ENCODE results near the gene FANCC.

Gene FANCC, protein sequence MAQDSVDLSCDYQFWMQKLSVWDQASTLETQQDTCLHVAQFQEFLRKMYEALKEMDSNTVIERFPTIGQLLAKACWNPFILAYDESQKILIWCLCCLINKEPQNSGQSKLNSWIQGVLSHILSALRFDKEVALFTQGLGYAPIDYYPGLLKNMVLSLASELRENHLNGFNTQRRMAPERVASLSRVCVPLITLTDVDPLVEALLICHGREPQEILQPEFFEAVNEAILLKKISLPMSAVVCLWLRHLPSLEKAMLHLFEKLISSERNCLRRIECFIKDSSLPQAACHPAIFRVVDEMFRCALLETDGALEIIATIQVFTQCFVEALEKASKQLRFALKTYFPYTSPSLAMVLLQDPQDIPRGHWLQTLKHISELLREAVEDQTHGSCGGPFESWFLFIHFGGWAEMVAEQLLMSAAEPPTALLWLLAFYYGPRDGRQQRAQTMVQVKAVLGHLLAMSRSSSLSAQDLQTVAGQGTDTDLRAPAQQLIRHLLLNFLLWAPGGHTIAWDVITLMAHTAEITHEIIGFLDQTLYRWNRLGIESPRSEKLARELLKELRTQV
- long read RNA-seq, donor 1, full-length matches to known transcripts: 2 of 2 reads
- long read RNA-seq, donor 1, partial matches to known transcripts: 0 of 2 reads
- long read RNA-seq, donor 1, other reads (novel, unspliced or antisense): 0 of 2 reads
- long read RNA-seq, donor 2, full-length matches to known transcripts: 3 of 3 reads
- long read RNA-seq, donor 2, partial matches to known transcripts: 0 of 3 reads
- long read RNA-seq, donor 2, other reads (novel, unspliced or antisense): 0 of 3 reads
- long read RNA-seq, donor 3, full-length matches to known transcripts: 2 of 2 reads
- long read RNA-seq, donor 3, partial matches to known transcripts: 0 of 2 reads
- long read RNA-seq, donor 3, other reads (novel, unspliced or antisense): 0 of 2 reads
- long read RNA-seq, donor 4, full-length matches to known transcripts: 3 of 3 reads
- long read RNA-seq, donor 4, partial matches to known transcripts: 0 of 3 reads
- long read RNA-seq, donor 4, other reads (novel, unspliced or antisense): 0 of 3 reads
- long read RNA-seq, donor 5, full-length matches to known transcripts: 2 of 2 reads
- long read RNA-seq, donor 5, partial matches to known transcripts: 0 of 2 reads
- long read RNA-seq, donor 5, other reads (novel, unspliced or antisense): 0 of 2 reads
- long read RNA-seq, donor 6, partial matches to known transcripts: 0 of 3 reads
- long read RNA-seq, donor 6, other reads (novel, unspliced or antisense): 0 of 3 reads
- long read RNA-seq, donor 7, full-length matches to known transcripts: 4 of 4 reads
- long read RNA-seq, donor 7, partial matches to known transcripts: 0 of 4 reads
- long read RNA-seq, donor 7, other reads (novel, unspliced or antisense): 0 of 4 reads
- long read RNA-seq, donor 8, partial matches to known transcripts: 0 of 1 reads
- long read RNA-seq, donor 8, other reads (novel, unspliced or antisense): 0 of 1 reads

DNA sequence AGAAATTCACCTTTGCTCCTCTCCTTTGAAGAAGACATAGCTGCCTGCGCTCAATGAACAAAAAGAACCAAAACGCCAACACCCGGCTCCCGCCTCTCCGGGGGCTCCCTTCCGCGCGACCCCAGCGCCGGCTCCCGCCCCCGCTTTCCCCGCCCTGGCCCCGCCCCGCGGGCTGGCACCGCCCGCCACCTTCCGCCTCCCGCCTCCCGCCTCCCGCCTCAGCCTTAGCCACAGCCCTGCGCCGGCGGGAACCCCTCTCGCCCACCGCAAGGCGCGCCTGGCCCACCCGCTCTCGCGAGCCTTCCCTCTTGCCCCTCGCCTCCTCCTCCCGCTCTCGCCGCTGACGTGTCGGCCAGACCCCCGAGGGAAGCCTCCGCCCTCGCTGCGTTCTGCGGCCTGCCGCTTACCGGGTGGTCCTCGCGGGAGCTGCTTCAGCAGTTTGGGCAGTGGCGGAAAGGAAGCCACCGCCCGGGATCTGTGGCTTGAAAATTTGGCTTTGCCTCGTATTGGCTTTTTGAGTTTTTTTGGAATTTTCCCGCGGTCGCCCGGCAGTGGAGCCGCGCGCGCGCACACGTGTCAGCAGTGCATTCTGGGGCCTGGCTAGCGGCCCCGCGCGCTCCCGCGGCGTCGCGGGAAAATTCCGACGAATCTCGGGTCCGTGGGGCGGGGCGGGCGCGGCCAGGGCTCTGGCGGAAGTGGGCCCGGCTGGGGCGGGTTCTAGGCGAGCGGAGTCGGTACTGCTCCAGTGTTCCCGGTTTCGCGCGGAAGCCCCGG lies at the start of gene FANCC:
FANCC (minus strand) TSS at position 591 of the 774 bp plus-strand sequence. CDS start 68,418 bp downstream, outside the sequence.
- peak; percentile 99 for DNase-seq

DNA sequence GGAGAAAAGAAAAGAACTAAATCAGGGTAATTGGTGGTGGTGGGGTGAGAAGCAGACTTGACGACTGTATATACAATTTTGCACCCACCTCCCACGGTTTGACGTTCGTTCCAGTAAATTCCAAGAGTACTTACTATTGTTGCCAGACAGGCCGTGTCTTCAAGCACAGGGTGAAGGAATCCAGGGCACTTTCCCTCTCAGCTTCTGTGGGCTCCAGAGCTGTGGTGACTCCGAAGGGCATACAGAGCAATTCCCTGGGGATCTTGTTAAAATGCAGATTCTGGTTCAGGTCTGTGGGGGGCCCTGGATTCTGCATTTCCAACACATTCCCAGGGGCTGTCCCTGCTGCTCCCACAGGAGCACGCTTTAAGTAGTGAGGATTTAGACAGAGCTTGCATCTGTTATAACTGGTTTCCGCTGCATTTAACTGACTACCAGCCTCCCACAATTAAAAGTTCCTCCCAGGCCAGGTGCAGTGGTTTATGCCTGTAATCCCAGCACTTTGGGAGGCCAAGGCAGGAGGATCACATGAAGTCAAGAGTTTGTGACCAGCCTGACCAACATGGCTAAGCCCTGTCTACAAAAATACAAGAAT lies 49.3 kb upstream of the FANCC start:
- no peak for DNase-seq

DNA sequence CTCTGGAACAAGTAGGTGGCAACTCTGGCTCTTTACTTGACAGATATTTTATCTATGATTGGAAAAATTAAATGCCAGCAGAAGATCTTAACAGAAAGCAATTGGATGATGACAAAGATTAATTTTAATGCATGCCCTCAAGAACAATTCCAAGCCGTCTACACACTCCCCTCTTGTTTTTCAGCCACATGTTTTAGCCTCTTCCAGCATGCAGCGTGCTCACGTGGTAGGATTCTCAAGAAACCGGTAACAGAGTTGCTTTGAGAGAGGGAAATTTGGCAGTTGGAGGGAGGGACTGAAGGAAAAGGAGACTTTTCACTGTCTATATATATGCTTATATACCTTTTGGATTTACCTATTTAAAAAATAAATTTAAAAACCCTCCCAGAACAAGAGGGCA lies 48.3 kb upstream of the FANCC start:
- no peak for DNase-seq

- DNase-seq: peak; percentile 19
Measured at GRCh38 chr9:95363051-95363841, 45.7 kb upstream of the FANCC start.

DNA sequence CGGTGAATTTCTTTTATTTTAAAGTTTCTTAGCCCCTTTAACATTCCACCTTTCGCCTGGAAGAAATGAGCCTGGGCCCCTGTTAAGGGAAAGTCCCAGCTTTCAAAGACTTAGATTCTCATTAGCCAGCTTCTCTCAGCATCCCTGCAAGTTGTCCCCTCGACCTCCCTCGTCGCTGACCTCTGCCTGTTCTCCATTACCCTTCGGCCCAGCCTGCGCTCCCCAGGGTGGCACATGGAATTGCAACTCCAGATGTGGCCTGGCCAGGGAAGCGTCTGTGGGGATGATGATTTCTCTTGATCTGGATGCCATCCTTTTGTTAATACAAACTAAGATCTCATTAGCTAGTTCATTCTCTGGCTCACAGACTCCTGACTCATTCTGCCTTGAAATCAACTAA lies 43.4 kb upstream of the FANCC start:
- no peak for DNase-seq

DNA sequence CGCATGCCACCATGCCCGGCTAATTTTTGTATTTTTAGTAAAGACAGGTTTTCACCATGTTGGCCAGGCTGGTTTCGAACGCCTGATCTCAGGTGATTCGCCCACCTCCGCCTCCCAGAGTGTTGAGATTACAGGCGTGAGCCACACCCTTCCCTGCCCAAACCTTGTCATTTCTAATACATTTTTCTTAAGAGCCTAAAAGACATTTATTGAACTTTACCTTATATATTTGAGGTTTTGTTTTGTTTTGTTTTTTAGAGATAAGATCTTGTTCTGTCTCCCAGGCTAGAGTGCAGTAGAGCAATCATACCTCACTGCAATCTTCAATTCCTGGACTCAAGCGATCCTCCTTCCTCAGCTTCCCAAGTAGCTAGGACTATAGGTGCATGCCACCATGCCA lies 39.8 kb upstream of the FANCC start:
- DNase-seq: no peak

- DNase-seq: peak; percentile 10
Measured at GRCh38 chr9:95355500-95355899, 38.0 kb upstream of the FANCC start.

DNA sequence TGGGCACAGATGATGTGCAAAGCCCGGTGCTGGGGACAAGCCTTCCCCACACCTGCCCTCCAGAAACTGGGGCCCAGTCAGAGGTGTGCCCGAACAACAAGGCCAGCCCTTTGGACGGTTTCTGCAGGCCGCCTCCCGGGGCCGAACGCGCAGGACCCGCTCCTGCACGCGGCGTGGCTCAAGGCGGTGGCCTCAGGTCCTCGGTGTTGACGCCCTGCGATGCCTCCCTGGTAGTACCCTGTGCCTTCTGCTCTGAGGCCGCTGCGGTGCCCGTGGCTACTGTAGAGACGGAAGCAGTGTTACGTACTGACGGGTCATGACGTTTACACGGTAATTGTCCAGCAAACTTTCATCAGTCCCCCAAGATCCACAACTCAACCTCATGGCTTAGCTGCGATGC lies 33.5 kb upstream of the FANCC start:
- DNase-seq: no peak

- no peak for DNase-seq
Measured at GRCh38 chr9:95350266-95350665, 32.8 kb upstream of the FANCC start.

DNA sequence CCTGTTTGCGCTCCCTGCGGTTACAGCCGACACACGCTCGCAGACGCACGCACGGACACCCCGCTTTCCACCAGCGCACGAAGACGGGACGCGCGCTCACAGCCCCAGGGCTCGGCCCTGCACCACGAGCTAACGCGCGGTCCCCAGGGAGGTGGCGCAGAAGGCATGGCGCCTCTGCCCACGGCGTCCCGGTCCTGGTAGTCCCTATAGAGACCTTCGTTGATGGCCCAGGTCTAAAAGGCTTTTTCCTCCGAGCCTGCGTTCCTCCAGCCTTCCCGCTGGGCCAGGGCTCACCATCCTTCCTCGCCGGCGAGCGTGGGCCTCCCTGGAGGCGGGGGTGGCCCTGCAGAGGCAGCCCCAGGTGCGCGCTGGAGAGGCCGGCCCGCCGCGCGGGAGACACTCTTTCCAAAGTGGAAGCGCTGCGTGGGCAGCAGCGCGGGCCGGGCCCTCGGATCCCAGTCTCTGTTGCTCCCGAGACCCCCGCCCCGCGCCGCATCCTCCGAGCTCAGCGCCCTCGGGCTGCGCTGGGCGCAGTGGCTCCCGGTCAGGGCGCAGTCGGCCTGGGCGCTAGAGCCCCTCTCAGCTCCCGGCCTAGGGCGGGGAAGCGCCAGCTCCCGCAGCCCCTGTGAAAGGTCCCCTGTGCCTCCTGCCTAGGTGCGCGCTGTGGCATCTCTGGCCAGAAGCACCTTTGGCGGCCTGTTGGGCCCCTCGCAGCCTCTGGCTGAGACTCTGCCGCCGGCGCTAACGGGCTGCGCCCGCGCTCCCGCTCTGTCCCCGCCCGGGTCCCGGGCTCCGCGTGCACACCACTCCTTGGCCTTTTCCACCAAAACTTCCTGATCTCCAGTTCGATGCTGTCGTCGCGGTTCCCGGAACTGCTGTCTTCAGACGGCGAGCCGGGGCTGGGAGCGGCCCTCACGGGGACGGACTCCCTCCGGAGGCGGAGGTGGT lies 31.9 kb upstream of the FANCC start:
- DNase-seq: peak; percentile 79

- DNase-seq: no peak
Measured at GRCh38 chr9:95346021-95346420, 28.5 kb upstream of the FANCC start.

DNA sequence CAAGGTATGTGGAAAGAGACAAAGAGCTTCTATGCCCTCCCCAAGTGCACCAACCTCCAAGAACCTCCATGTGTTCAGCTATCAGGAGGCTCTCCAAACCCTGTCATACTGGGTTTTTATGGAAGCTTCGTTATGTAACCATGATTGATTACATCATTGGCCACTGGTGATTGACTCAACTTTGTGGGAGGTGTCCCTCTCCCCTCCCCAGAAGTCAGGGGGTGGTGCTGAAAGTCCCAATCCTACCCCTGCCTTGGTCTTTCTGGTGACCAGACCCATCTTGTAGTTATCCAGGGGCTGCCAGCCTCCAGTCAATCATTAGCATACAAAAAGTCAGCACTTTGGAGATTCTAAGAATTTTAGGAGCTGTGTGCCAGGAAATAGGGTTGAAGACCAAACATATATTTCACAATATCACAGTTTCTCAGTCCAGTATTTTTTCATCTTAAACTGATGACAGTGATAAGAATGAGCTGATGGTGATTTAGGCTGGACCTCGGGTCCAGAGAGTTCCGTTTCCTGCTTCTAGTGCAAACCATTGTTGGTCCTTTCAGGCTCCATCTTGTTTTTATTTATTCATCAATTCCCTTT lies 27.3 kb upstream of the FANCC start:
- no peak for DNase-seq

DNA sequence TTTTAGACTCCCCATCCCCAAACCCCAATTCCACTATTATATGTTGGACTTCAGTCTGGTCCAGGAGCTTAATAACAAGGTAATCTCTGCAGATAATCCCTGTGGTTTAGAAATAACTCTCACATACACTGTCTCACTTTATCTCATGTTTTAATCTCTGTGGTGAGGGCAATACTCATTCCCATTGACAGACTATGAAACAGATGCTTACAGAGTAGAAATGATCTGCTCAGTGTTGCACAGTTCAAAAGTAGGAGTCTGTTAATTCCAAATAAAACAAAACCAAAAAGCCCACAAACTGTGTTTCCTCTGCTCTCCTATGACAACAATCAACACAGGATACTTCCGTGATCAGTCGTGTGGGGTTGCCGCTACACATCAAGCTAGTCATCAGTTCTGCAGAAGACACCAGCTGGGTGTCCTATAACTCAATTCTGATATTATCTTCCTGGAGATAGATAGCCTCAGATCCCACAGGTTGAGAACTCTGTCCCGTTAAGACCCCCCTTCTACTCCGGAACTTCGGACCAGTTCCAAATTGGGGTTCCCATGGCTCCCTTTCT lies 26.3 kb upstream of the FANCC start:
- DNase-seq: no peak

DNA sequence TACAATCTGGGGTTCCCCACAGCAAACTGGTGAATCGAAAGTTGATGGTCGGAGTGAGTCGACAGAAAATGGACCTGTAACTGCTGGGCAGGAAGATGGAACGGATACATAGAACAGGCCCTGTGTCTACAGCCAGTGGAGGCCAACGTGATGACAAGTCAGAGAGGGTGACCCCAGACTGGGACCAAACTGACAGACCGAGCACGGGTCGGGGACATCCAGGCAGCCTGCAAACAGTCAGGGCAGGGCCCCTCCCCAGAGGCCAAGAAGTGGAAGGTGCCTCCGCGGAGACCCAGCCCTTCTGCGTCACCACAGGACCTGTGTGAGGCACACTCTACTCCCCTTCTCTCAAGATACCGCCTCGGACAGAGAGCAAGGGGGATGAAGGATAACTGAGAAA lies 25.1 kb upstream of the FANCC start:
- DNase-seq: no peak

- DNase-seq: no peak
Measured at GRCh38 chr9:95341293-95341962, 23.9 kb upstream of the FANCC start.

- DNase-seq: no peak
Measured at GRCh38 chr9:95338243-95338642, 20.7 kb upstream of the FANCC start.

- no peak for DNase-seq
Measured at GRCh38 chr9:95336281-95336680, 18.8 kb upstream of the FANCC start.
